Measurements from ENCODE around the gene MYH7. TPM values are rescaled to one million over a fixed set of nuclear protein-coding genes. Genes with fewer than 3 reads are reported as not detected.

MYH7 gene
- total and polyA plus RNA-seq, 2 of the 4 experiments (the other 2 are of a cell fraction) = not detected

DNA sequence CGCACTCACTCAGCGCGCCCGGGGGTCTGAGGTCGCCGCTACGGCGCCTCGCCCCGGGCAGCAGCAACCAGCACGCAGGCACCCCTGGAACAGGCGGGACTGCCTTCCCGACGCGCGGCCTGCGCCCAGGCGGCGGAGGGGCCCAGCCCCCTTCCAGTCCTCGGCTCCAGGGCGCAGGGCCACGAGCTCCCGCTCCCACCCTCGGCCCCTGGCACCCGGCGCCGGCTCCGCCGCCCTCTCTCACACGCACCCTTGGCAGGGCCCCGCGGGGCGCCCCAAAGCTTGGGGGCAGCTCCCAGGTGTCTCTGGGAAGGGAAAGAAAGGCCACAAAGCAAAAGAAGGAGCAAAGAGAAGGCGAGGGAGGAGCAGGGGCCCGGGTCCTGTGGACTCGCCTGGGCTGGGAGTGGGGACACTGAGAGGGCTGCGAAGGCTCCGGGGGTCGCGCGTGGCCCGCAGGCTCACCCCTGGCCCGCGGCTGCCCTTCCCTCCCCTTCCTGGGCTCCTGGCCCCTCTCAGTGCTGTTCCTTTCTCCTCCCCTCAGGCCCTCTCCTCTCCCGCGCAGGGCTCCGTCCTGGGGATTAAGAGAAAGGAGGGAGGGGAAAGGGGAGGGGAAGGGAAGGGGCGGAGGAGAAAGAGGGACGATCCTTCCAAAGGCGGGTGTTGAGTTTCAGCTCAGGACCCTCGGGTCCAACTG is 69.6 kb downstream of the MYH7 start:
- Histone ChIP-seq H3K9me1 (ENCODE audit: insufficient read depth, low read length) (peaks cover 8% of the 10 kb centered on the region; the same call in 1 of the 2 replicates), H2BK5ac (ENCODE audit: low read depth, low read length, poor library complexity, severe bottlenecking) (peak overlapping the region; percentile 59), H3K27ac (ENCODE audit: insufficient read depth, low read length) (peak overlapping the region; percentile 98), H4K20me1 (ENCODE audit: insufficient read depth, low read length) (peaks cover 12% of the 10 kb centered on the region; the same call in 1 of the 2 replicates), H3K56ac (ENCODE audit: extremely low read depth, insufficient read depth, low read length) (peak overlapping the region; percentile 38), H3K9ac (ENCODE audit: low read depth, low read length) (peak overlapping the region; percentile 54), H2BK20ac (ENCODE audit: low read depth, low read length) (no peak overlapping the region), H4K91ac (ENCODE audit: insufficient read depth, low read depth, low read length) (peak overlapping the region; percentile 66), H2AK9ac (replicated peaks; ENCODE audit: low read depth, low read length, poor library complexity) (peak overlapping the region; percentile 60), H3K9me3 (ENCODE audit: control insufficient read depth, insufficient read depth, low read length) (no peaks in the 10 kb centered on the region), H2BK120ac (ENCODE audit: low read depth, low read length) (no peak overlapping the region; the same call in 1 of the 2 replicates), H3K18ac (ENCODE audit: low read depth, low read length) (peak overlapping the region; percentile 27; the same call in 1 of the 2 replicates), H4K8ac (ENCODE audit: low read depth in 2 of 2, low read length in 2 of 2) (peak overlapping the region; percentile 81 to 99; a peak in 3 of 4 replicates), H2AFZ (replicated peaks; ENCODE audit: low read length, poor library complexity) (peak overlapping the region; percentile 88), H3K27me3 (ENCODE audit: control insufficient read depth, insufficient read depth, low read length) (peaks cover 16% of the 10 kb centered on the region; the same call in 1 of the 2 replicates), H2BK15ac (ENCODE audit: low read depth, low read length) (no peak overlapping the region), H3K36me3 (ENCODE audit: control insufficient read depth, insufficient read depth, low read length) (no peaks in the 10 kb centered on the region), H4K5ac (ENCODE audit: low read depth, low read length) (peak overlapping the region; percentile 71; the same call in 1 of the 2 replicates), H3K4ac (ENCODE audit: low read depth, low read length) (peak overlapping the region; percentile 77), H3K4me1 (ENCODE audit: control insufficient read depth, insufficient read depth, low read length) (peaks cover 8% of the 10 kb centered on the region), H3K79me1 (ENCODE audit: low read depth in 1 of 2, low read length in 2 of 2) (peaks cover 10 to 35% of the 10 kb centered on the region in 2 experiments; a peak in 3 of 4 replicates), H3K4me3 (ENCODE audit: insufficient read depth, low read depth, low read length) (peak overlapping the region; percentile 55), H3K14ac (replicated peaks; ENCODE audit: low read depth, low read length) (0 out of 2 replicates have a peak overlapping the region, but pooled peaks have one; percentile 66), H3K23ac (ENCODE audit: low read depth, low read length) (peak overlapping the region; percentile 13; the same call in 1 of the 2 replicates), H3K4me2 (ENCODE audit: low read depth, low read length) (peak overlapping the region; percentile 92), H2AK5ac (ENCODE audit: low read depth, low read length) (no peak overlapping the region)
- ChIA-PET POLR2A (ENCODE audit: unreplicated experiment) (interaction anchor here (0.5 to 0.9 kb wide), 3 partner anchors 34 to 124 kb away, joined by 3 to 4 read pairs (median 3); partner anchors contain the start of gene PABPN1), CTCF (interaction anchor here (1.5 kb wide), 1 partner anchor 13 kb away, joined by 5 read pairs; no protein-coding TSS in a partner anchor)
- in situ Hi-C loops (cut with MboI; ENCODE audit: low sequenced_read_pairs) = no loop called here
- TF ChIP-seq MXI1 (IDR thresholded peaks at IDR 0.05; ENCODE audit: borderline replicate concordance, low read depth, low read length) (0 out of 2 replicates have a peak, but pooled peaks have one; percentile 11), POLR2A (IDR thresholded peaks at IDR 0.05; ENCODE audit: low read depth, low read length) (0 out of 2 replicates have a peak, but pooled peaks have one; percentile 28), MAFK (IDR thresholded peaks at IDR 0.05; ENCODE audit: low read depth, low read length) (no peak), MAZ (IDR thresholded peaks at IDR 0.05; ENCODE audit: borderline replicate concordance, low read depth, low read length) (peak; percentile 11; the same call in 1 of the 2 replicates)
- BruUV-seq (replicated peaks) = no TSS peak
- ATAC-seq (ENCODE audit: low read depth) (peak; percentile 80), DNase-seq (peak; percentile 72)
- dilution Hi-C loops (cut with HindIII; ENCODE audit: low sequenced_read_pairs, unreplicated experiment) = no loop called here
- intact Hi-C loops (cut with micrococcal nuclease) = loop anchor here (1.0 kb wide), 1 partner anchor 14 kb away; the partner anchor contains the start of gene SLC22A17
- WGBS, 2 experiments (ENCODE audit: extremely low coverage in 2 of 2, insufficient read length in 1 of 2) = 0% methylated on average over 16 of the region's 51 CpGs; no CpG with 5 or more reads in 1 of the 2 experiments
